HK-2 (cell line): ENCODE measurements around the gene PARP1.

Experiments used
- DNase-seq: peaks from one replicate; pipeline ENCODE4 v3.0.0-alpha.2; 2018; ENCODE audit not compliant: unreplicated experiment

The PARP1 gene

DNA sequence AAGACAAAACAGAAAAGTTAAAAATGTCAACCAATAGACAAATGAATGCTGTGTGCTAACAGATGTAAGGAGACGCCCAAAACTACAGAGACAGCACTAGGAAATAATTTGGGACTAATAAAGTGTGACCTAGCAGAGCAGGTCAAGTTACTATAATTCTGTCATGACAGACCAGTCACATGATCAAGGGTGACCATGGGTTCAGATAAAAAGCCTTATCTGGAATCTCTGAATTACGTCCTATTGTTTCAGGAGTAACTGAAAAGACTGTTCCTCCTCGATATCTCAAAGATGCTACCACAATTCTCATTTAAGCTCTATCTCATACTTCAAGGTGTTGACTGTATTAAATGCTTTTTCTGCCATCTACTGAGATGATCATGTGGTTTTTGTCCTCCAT lies 31.6 kb downstream of the PARP1 start:
- no peak for DNase-seq

GRCh38 chr1:226373376-226373775 lies 34.5 kb downstream of the PARP1 start:
- no peak for DNase-seq

DNA sequence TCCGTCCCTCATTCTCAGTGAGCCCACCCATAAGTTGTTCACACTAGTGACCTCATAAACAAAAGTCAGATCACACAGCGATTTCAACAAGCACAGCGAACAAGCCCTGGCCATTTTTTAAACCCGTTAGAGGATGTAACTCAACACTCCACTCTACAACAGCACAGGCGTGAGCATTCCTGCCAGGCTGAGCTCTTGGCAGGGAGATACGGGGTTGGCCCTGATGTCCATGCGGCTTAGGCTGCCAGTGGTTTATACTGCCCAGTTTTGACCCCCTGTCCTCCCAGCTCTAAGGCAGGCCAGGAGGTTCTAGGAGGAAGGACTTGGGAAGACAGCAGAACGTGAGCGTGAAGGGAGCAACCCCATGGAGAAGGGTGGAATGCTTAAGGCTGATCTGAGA lies 35.0 kb downstream of the PARP1 start:
- DNase-seq: no peak

DNA sequence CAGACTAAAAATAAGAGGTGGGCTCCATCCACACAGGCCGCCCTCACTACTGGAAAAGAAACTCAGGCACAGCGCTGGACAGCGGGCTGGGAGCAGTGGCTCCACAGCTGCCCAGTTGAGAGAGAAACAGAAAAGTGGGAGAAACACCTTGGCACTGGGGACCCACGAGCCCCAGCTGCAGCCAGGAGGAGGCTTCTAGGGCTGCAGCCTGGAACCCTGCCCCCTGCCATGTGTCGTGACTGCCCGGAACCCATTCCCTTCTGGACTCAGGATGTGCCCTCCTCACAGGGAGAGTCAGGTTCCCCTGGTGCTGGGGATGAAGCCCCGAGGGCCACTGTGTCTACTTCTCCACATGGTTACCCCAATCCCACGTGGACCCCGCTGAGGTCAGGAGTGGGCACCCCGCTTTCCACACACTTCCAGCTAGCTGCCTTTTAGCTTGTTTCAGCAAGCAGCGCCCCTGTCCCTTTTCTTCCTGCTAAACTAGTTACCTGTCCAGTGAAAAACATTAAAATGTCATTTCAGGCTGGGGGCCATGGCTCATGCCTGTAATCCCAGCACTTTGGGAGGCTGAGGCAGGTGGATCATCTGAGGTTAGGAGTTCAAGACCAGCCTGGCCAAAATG lies 35.9 kb downstream of the PARP1 start:
- no peak for DNase-seq

GRCh38 chr1:226371027-226371694 lies 36.7 kb downstream of the PARP1 start:
- no peak for DNase-seq

- no peak for DNase-seq
Observed at GRCh38 chr1:226370144-226370923, 37.6 kb downstream of the PARP1 start.

DNA sequence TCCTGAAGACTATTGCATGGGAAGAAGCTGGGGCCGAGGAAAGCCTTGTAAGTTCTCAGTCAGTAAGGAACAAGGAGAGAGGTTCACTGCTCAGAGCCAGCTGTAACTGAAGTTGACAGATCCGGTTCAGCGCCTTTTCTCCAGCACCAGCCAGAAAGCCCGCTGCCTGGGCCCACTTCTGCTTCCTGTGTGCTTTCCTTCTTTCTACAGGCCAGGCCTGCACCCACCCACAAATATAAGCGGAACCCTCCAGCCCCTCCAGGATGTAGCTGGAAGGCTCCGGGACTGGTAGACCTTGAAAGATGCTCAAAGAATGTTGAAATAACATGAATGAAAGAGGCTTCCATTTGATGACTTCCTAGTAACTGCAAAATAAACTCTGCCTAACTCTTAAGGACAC lies 38.8 kb downstream of the PARP1 start:
- DNase-seq: no peak

DNA sequence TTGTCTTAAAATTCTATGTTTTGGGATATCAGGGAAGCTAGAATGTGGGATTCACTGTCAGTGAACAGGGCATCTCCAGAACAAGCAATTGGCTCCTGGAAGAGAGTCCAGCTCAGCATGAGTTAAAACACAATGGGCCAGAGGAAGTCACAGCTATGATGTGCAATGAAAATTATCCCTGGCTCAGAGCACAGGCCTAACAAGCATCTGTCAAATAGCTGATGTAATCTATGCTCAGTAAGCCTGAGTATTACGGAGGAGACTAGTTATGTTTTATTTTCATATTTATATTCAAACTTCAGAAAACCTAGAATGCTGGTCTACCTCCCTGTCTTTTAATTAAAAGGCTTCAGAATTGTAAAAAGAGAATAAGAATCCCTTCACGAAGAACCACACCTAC lies 41.6 kb downstream of the PARP1 start:
- no peak for DNase-seq

DNA sequence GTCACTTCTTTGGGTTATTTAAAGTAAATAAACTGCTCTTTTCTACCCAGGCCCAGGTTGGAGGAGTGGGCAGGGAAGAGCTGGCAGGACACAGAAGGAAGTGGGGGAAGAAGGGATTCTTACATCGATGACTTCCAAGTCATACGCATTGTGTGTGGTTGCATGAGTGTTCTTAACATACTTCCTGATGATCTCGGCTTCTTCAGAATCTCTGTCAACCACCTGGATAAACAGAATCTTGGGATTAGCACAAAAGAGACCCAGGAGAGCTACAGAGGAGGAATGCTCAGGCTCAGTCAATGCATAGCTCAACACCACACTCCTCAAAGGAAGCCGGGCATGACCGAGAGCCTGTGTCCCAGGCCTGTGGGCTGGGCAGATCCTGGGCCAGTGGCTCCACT lies 42.1 kb downstream of the PARP1 start:
- peak; percentile 32 for DNase-seq

DNA sequence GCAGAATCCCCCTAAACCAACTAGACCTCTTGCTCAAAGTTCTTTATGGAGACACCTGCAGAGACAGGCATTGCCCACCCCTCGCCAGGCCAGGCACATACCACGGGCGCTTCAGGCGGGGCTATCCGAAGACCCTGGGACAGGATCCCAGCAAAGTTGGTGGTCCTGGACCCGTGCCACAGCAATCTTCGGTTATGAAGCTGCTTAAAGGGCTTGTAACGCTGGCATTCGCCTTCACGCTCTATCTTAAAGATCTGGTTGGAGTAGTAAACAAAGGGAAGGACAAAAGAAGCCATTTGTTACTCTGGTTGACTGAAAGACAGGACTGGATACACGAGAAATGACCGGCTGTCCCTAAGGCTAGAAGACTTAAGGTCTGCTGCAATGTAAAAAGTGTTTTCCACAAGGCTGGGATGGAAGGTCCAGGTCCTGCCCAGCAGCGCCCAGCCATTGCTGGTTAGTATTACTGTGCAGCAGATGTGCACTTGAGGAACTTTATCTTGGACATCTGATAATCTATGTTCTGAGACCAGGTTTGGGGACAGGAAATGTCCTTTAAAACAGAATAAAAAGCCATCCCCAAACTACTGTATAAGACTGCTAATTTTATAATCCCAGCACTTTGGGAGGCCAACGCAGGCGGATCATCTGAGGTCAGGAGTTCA lies 42.9 kb downstream of the PARP1 start:
- DNase-seq: no peak

GRCh38 chr1:226364514-226364899 lies 43.4 kb downstream of the PARP1 start:
- no peak for DNase-seq

DNA sequence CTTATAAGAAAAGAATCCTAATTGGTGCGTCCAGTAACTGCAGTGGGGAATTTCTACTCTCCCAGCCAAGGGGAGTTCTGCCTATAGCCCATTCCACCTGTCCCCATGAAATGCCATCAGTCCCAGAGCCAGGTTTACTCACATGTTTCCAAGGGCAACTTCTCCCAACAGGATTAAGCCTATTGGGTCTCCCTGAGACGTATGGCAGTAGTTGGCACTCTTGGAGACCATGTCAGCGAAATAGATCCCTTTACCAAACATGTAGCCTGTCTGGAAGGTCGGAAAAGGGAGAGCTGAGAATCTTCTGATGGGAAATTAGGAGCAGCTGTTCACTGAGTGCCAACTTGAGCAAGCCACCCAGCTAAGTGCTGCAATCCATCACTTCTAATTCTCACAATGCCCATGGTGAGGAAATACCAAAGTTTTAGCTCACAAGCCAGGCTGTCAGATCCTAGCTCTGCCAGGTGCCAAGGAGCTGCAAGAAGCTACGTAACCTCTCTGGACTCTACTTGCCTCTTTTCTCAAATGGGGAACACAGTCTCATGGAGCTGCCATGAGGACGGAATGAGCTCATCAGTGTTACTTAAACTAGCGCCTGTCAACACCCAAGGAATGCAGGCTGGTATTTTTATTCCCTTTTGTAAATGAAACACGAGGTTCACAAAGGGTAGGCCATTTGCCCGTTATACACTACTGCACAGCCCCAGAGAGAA lies 43.9 kb downstream of the PARP1 start:
- DNase-seq: no peak

DNA sequence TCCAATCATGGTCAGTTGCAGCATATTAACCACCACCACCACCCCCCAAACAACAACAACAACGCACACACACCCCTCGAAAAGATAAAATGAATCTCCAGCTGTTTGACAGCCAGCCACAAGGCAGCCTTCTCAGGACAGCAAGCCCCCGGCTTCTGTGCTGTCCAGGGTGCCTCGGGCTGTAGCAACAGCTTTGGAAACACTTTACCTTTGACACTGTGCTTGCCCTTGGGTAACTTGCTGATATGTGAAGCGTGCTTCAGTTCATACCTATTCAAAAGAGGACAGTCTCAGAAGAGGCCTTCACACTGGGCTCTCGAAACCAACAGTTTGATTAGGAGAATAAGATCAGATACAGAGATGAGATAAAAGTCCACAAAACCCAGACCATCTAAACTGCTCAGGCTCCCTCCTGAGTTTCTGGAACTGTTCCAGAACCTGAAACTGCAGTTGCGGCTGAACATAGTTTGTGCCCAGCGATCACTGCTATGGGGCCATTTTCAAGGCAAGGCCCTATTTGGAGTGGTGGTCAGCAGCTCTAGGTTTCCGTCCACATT lies 44.9 kb downstream of the PARP1 start:
- DNase-seq: no peak

DNA sequence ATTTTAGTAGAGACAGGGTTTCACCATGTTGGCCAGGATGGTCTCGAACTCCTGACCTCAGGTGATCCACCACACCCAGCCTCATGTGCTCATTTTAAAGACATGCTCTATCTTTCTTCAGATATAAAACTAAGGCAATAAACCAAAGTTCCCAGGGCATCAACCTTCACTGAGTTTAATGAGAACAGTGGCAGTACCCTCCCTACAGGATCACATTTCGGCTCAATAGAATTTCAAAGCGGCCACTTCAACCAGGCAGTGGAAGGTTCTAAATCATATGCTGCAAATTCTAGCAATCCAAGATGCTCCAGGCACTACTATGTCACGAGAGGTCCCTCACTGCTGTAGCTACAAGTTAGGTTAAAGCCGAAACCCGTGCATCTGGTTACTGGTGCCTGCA lies 45.5 kb downstream of the PARP1 start:
- DNase-seq: no peak

DNA sequence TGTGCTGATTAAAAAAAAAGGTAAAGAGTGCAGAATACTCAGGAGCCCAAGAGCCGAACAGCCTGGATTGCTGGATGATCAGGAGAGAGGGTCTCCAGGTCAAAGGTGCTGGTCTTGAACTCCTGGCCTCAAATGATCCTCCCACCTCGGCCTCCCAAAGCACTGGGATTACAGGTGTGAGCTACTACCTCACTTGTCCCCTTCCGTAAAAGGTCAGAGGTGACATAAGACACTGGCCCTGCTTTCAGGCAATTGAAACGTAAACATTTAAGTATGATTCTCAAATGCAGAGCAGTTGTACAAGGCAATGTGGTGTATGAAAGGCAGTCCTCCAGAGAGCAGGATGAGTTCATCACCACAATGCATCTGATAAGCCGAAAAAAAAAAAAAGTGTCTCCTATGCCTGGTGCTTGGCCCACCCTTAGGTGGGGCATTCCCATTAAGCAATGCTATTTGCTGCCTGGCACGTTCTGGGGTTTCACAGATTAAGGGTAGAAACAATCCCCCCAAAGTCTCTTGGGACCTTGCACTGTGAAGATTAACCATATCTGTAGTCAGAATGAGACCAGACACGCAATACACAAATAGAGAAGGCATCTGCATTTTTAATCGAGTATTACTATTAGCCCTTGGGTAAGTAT lies 47.7 kb downstream of the PARP1 start:
- DNase-seq: no peak

- no peak for DNase-seq
Observed at GRCh38 chr1:226357416-226357815, 50.5 kb downstream of the PARP1 start.

- DNase-seq: no peak
Observed at GRCh38 chr1:226355669-226356551, 52.0 kb downstream of the PARP1 start.

- DNase-seq: no peak
Observed at GRCh38 chr1:226355016-226355415, 52.9 kb downstream of the PARP1 start.

GRCh38 chr1:226353698-226354525 lies 54.0 kb downstream of the PARP1 start:
- DNase-seq: no peak
